ENCODE data around the gene SUSD1. TPM values are rescaled to one million over a fixed set of nuclear protein-coding genes. Genes with fewer than 3 reads are reported as not detected.
"Not testable (repeated sequence)": the region's sequence is repeated elsewhere in the genome, so short reads cannot be mapped to it uniquely, and the experiment has no call there.

SUSD1 gene
- total and polyA plus RNA-seq, 12 donors: 1.5 to 14.7 (median 4.3) TPM

DNA sequence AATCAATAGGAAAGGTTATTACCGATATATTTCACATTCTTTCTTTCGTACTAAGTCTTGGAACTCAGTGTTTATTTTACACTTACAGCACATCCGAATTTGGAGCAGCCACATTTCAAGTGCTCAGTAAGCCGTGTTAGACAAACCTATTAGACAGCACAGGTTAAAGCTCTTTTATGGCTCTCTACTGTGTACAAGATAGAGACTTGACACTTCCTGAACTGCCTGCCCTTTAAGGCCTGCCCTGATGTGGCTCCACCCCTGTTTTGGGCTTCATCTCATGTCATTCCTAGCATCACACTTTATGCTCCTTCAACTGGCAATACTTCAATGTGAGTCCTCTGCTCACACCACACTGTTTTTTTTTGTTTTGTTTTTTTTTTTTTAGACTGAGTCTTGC is 23.5 kb upstream of the SUSD1 start:
- Histone ChIP-seq H3K4me3 (no peak overlapping the region), H3K4me1 (peaks cover 0 to 18% (median 4%) of the 10 kb centered on the region in 9 donors), H3K27me3 (no peaks in the 10 kb centered on the region), H3K36me3 (no peaks in the 10 kb centered on the region), H3K27ac (no peak overlapping the region), H3K9me3 (peaks cover 0 to 8% (median 0%) of the 10 kb centered on the region in 11 donors)
- intact Hi-C loops (cut with DNase I): no loop called here
- no peak for ATAC-seq
- TF ChIP-seq, protein P1, sequence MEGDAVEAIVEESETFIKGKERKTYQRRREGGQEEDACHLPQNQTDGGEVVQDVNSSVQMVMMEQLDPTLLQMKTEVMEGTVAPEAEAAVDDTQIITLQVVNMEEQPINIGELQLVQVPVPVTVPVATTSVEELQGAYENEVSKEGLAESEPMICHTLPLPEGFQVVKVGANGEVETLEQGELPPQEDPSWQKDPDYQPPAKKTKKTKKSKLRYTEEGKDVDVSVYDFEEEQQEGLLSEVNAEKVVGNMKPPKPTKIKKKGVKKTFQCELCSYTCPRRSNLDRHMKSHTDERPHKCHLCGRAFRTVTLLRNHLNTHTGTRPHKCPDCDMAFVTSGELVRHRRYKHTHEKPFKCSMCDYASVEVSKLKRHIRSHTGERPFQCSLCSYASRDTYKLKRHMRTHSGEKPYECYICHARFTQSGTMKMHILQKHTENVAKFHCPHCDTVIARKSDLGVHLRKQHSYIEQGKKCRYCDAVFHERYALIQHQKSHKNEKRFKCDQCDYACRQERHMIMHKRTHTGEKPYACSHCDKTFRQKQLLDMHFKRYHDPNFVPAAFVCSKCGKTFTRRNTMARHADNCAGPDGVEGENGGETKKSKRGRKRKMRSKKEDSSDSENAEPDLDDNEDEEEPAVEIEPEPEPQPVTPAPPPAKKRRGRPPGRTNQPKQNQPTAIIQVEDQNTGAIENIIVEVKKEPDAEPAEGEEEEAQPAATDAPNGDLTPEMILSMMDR (IDR thresholded peaks at IDR 0.05): no peak
- no peak for DNase-seq
- WGBS, 2 donors: 86 to 87% methylated on average over 4 of the region's 4 CpGs

- ATAC-seq: peak; percentile 46 to 84 (median 68)
- intact Hi-C loops (cut with DNase I): no loop called here
- Histone ChIP-seq H3K4me1 (peaks cover 0 to 20% (median 5%) of the 10 kb centered on the region in 9 donors), H3K27ac (peak overlapping the region; percentile 57 to 80 (median 70)), H3K27me3 (no peaks in the 10 kb centered on the region), H3K9me3 (no peaks in the 10 kb centered on the region), H3K36me3 (no peaks in the 10 kb centered on the region), H3K4me3 (no peak overlapping the region)
- 74 to 81% methylated on average over 4 of the region's 4 CpGs for WGBS, 2 donors
- DNase-seq: peak in 1 of 2 donors; percentile 29
- TF ChIP-seq, protein P1 (IDR thresholded peaks at IDR 0.05): no peak
These were observed 19.9 kb upstream of the SUSD1 start for GRCh38 chr9:112194969-112195431.

DNA sequence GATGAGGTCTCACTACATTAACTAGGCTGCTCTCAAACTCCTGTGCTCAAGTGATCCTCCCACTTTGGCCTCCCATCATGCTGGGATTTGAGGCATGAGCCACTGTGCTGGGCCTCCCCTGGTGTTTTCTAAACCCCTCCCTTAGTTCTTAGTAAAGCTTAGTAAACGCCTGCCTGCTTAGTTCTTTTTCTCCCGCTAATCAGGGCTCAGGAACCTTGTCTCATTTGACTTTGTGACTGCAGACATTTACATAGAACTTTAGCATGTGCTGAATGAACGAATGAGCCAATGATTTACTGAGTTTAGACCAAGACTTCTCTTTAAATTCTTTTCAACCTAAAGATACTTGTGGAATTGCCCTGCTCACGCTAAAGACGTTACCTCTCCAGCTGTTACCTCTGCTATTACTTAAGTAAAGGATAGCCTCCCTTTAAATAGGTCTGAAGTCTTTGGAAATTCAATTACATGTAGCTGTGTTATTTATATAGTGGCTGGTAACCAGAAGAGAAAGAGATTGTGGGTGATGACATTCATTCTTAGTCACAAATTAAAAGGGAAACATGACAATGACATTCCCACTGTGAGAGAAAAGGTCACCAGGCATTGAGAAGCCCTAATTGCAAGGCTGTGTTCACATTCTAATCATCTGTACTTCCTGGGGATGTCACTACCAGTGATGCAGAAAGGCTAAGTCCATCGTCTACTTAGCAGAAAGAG is 18.6 kb upstream of the SUSD1 start:
- Histone ChIP-seq H3K9me3 (no peaks in the 10 kb centered on the region), H3K36me3 (no peaks in the 10 kb centered on the region), H3K27me3 (no peaks in the 10 kb centered on the region), H3K4me3 (no peak overlapping the region), H3K27ac (peak overlapping the region in 9 of 10 donors; percentile 57 to 80 (median 70)), H3K4me1 (peaks cover 0 to 20% (median 5%) of the 10 kb centered on the region in 9 donors)
- no peak for DNase-seq
- TF ChIP-seq, protein P1 (IDR thresholded peaks at IDR 0.05): no peak
- 64 to 71% methylated on average over 6 of the region's 6 CpGs for WGBS, 2 donors
- ATAC-seq: peak in 7 of 8 donors; percentile 31 to 89 (median 52)
- intact Hi-C loops (cut with DNase I): no loop called here

DNA sequence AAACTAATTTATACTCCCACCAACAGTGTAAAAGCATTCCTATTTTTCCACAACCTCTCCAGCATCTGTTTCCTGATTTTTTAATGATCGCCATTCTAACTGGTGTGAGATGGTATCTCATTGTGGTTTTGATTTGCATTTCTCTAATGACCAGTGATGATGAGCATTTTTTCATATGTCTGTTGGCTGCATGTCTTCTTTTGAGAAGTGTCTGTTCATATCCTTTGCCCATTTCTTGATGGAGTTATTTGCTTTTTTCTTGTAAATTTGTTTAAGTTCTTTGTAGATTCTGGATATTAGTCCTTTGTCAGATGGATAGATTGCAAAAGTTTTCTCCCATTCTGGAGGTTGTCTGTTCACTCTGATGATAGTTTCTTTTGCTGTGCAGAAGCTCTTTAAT is 15.2 kb upstream of the SUSD1 start:
- 96 to 97% methylated on average over 1 of the region's 1 CpG for WGBS, 2 donors
- DNase-seq; intact Hi-C loops (cut with DNase I): not testable (repeated sequence)

DNA sequence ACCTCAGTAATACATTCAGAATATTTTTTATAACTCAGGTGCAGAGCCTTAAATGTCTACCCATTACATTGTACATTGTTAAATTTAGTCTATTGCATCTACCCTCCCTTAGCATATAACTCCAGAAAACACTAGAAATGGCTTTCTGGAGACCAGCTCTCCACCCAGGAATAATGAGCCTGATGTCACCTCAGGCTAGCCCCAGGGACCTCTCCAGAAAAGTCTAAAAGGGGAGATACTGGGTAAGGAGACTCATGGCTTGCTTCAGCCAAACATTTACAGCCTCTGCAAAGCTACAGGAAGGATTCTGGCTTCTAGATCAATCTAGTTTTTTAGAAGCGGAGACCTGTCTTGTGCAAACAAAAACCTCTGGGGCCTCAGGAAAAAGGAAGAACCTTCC is 13.8 kb upstream of the SUSD1 start:
- no peak overlapping the region for H3K4me3 ChIP-seq
- no peaks in the 10 kb centered on the region for H3K9me3 ChIP-seq
- no peak overlapping the region for H3K27ac ChIP-seq
- H3K4me1 ChIP-seq: peaks cover 0 to 7% (median 3%) of the 10 kb centered on the region in 9 donors
- no peak for ATAC-seq
- 91 to 93% methylated on average over 1 of the region's 1 CpG for WGBS, 2 donors
- intact Hi-C loops (cut with DNase I): loop anchor here in 1 of 10 donors (5.0 kb wide), 1 partner anchor 38 kb away; no protein-coding TSS in a partner anchor
- DNase-seq: no peak
- no peaks in the 10 kb centered on the region for H3K36me3 ChIP-seq
- no peaks in the 10 kb centered on the region for H3K27me3 ChIP-seq
- TF ChIP-seq, protein P1 (IDR thresholded peaks at IDR 0.05): no peak

More for the DNA sequence above, 15.2 kb upstream of the SUSD1 start:
- H3K36me3 ChIP-seq, ATAC-seq, H3K9me3 ChIP-seq, H3K4me3 ChIP-seq, H3K27me3 ChIP-seq, H3K27ac ChIP-seq: not testable (repeated sequence)
- H3K4me1 ChIP-seq: peaks cover 0 to 19% (median 5%) of the 10 kb centered on the region in 9 donors

All from heart right ventricle (tissue), 16 donors.